ENCODE data around the gene PLA2G12A.

DNA sequence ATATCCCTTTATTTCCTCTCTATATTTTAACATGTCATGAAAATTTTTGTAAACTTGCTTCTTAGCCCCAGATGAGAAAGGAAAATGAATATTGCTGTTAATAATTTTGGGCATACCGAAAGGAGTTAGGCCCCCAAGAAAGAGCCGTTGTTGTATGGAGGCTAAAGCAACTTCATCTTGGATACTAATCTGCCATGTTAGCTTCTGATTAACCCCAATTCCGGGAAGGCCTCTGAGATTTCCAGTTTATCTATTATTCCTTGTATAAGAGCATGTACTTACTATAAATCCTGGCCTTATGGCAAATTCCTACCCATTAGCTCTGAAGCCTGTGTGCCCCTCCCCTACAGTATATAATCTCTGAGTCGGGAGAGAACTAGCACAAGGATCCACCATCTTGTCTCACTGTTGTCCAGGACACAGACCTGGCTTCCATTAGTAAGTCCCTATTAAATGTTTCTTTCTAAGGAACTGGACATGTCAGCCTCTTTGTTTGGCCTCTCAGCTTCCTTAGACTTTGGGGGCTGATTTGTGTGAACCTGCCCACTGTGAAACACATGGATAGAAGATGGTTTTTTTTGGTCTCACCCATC lies 20.9 kb upstream of the PLA2G12A start:
- TF ChIP-seq TAF1 (IDR thresholded peaks at IDR 0.05; ENCODE audit: low read depth) (no peak), ZBTB7A (IDR thresholded peaks at IDR 0.05; ENCODE audit: low read depth) (no peak), RAD21 (IDR thresholded peaks at IDR 0.05; ENCODE audit: low read depth) (no peak), CREB1 (IDR thresholded peaks at IDR 0.05; ENCODE audit: low read depth) (no peak), TEAD4 (IDR thresholded peaks at IDR 0.05) (no peak), EP300 (IDR thresholded peaks at IDR 0.05; ENCODE audit: borderline replicate concordance) (no peak), YY1 (IDR thresholded peaks at IDR 0.05; ENCODE audit: low read depth) (no peak), CEBPB (IDR thresholded peaks at IDR 0.05) (no peak), EGR1 (IDR thresholded peaks at IDR 0.05) (no peak), TCF12 (IDR thresholded peaks at IDR 0.05; ENCODE audit: low read depth) (no peak)
- TF ChIP-seq, protein P1, sequence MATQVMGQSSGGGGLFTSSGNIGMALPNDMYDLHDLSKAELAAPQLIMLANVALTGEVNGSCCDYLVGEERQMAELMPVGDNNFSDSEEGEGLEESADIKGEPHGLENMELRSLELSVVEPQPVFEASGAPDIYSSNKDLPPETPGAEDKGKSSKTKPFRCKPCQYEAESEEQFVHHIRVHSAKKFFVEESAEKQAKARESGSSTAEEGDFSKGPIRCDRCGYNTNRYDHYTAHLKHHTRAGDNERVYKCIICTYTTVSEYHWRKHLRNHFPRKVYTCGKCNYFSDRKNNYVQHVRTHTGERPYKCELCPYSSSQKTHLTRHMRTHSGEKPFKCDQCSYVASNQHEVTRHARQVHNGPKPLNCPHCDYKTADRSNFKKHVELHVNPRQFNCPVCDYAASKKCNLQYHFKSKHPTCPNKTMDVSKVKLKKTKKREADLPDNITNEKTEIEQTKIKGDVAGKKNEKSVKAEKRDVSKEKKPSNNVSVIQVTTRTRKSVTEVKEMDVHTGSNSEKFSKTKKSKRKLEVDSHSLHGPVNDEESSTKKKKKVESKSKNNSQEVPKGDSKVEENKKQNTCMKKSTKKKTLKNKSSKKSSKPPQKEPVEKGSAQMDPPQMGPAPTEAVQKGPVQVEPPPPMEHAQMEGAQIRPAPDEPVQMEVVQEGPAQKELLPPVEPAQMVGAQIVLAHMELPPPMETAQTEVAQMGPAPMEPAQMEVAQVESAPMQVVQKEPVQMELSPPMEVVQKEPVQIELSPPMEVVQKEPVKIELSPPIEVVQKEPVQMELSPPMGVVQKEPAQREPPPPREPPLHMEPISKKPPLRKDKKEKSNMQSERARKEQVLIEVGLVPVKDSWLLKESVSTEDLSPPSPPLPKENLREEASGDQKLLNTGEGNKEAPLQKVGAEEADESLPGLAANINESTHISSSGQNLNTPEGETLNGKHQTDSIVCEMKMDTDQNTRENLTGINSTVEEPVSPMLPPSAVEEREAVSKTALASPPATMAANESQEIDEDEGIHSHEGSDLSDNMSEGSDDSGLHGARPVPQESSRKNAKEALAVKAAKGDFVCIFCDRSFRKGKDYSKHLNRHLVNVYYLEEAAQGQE (IDR thresholded peaks at IDR 0.05; ENCODE audit: low read depth) = no peak
- TF ChIP-seq, protein P2, sequence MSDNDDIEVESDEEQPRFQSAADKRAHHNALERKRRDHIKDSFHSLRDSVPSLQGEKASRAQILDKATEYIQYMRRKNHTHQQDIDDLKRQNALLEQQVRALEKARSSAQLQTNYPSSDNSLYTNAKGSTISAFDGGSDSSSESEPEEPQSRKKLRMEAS (IDR thresholded peaks at IDR 0.05) = no peak
- TF ChIP-seq, protein P3, sequence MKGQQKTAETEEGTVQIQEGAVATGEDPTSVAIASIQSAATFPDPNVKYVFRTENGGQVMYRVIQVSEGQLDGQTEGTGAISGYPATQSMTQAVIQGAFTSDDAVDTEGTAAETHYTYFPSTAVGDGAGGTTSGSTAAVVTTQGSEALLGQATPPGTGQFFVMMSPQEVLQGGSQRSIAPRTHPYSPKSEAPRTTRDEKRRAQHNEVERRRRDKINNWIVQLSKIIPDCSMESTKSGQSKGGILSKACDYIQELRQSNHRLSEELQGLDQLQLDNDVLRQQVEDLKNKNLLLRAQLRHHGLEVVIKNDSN (IDR thresholded peaks at IDR 0.05) = no peak

Measured in Ishikawa (cell line).